ENCODE results near the gene LRP4. TPM values are rescaled to one million over a fixed set of nuclear protein-coding genes. Genes with fewer than 3 reads are reported as not detected.

LRP4 gene
- total RNA-seq, 2 experiments from 2014 or later, result 0.36 to 0.45 TPM

- CTCF ChIA-PET, result no interaction called here
- no peaks in the 10 kb centered on the region for H3K4me1 Mint-ChIP-seq (ENCODE audit: low read depth)
- ATAC-seq (no peak), DNase-seq (no peak)
- no peaks in the 10 kb centered on the region for H3K9me3 Mint-ChIP-seq
- H3K36me3 Mint-ChIP-seq (ENCODE audit: low read depth), result no peaks in the 10 kb centered on the region
- no peak overlapping the region for H3K4me3 Mint-ChIP-seq
- intact Hi-C loops (cut with micrococcal nuclease), result no loop called here
- no peak for TF ChIP-seq CTCF (IDR thresholded peaks at IDR 0.05)
- H3K27me3 Mint-ChIP-seq, result peaks cover 2% of the 10 kb centered on the region
- H3K27ac Mint-ChIP-seq, result no peak overlapping the region
- POLR2A ChIA-PET, result no interaction called here
These were observed 43.8 kb downstream of the LRP4 start for GRCh38 chr11:46874586-46874985.

- DNase-seq (no peak), ATAC-seq (no peak)
- H3K27me3 Mint-ChIP-seq, result peaks cover 2% of the 10 kb centered on the region
- no peaks in the 10 kb centered on the region for H3K4me1 Mint-ChIP-seq (ENCODE audit: low read depth)
- no peaks in the 10 kb centered on the region for H3K9me3 Mint-ChIP-seq
- no peak overlapping the region for H3K4me3 Mint-ChIP-seq
- ChIA-PET CTCF (no interaction called here), POLR2A (no interaction called here)
- no peaks in the 10 kb centered on the region for H3K36me3 Mint-ChIP-seq (ENCODE audit: low read depth)
- intact Hi-C loops (cut with micrococcal nuclease), result no loop called here
- TF ChIP-seq CTCF (IDR thresholded peaks at IDR 0.05), result no peak
- H3K27ac Mint-ChIP-seq, result no peak overlapping the region
These were observed 49.4 kb downstream of the LRP4 start for GRCh38 chr11:46868912-46869311.

- intact Hi-C loops (cut with micrococcal nuclease), result no loop called here
- Mint-ChIP-seq H3K27ac (no peak overlapping the region), H3K36me3 (ENCODE audit: low read depth) (no peaks in the 10 kb centered on the region), H3K4me1 (ENCODE audit: low read depth) (no peaks in the 10 kb centered on the region), H3K4me3 (no peak overlapping the region), H3K27me3 (peaks cover 3% of the 10 kb centered on the region), H3K9me3 (no peaks in the 10 kb centered on the region)
- DNase-seq, result no peak
- no peak for ATAC-seq
- ChIA-PET POLR2A (interaction anchor here (0.6 kb wide), 1 partner anchor 212 kb away, joined by 4 read pairs; no protein-coding TSS in a partner anchor), CTCF (interaction anchor here (3.6 kb wide), 1 partner anchor 288 kb away, joined by 12 read pairs; no protein-coding TSS in a partner anchor)
- no peak for TF ChIP-seq CTCF (IDR thresholded peaks at IDR 0.05)
These were observed 53.0 kb downstream of the LRP4 start for GRCh38 chr11:46865340-46865739.

- POLR2A ChIA-PET, result no interaction called here
These were observed 58.1 kb downstream of the LRP4 start for GRCh38 chr11:46860218-46860617.

More at GRCh38 chr11:46860218-46860617, 58.1 kb downstream of the LRP4 start:
- CTCF ChIA-PET, result no interaction called here
- ATAC-seq (no peak), DNase-seq (no peak)
- Mint-ChIP-seq H3K4me3 (no peak overlapping the region), H3K27ac (no peak overlapping the region), H3K9me3 (no peaks in the 10 kb centered on the region), H3K27me3 (peaks cover 3% of the 10 kb centered on the region), H3K36me3 (ENCODE audit: low read depth) (no peaks in the 10 kb centered on the region), H3K4me1 (ENCODE audit: low read depth) (no peaks in the 10 kb centered on the region)
- no peak for TF ChIP-seq CTCF (IDR thresholded peaks at IDR 0.05)
- intact Hi-C loops (cut with micrococcal nuclease), result no loop called here
